HG02759 (cell line): ENCODE data around the gene ABHD13.

ENCODE experiments used
- ATAC-seq: cut with Tn5 transposase; IDR thresholded peaks from one replicate; pipeline ENCODE4 v1.9.1; 2021; ENCODE audit warnings: mild to moderate bottlenecking, moderate library complexity; ENCODE audit not compliant: unreplicated experiment

ABHD13 gene

GRCh38 chr13:108281901-108282300 lies 63.7 kb downstream of the ABHD13 start:
- ATAC-seq: no peak

- ATAC-seq: no peak
Observed at GRCh38 chr13:108283110-108283509, 64.9 kb downstream of the ABHD13 start.
